ENCODE results near the gene HSPB9. TPM values are rescaled to one million over a fixed set of nuclear protein-coding genes. Genes with fewer than 3 reads are reported as not detected.
"Not testable (repeated sequence)": the region's sequence is repeated elsewhere in the genome, so short reads cannot be mapped to it uniquely, and the experiment has no call there.

Gene HSPB9
- polyA plus RNA-seq, 1 experiment, result not detected

- Histone ChIP-seq H3K4me3 (ENCODE audit: low read depth, low read length) (no peak overlapping the region), H3K27me3 (ENCODE audit: control insufficient read depth, insufficient read depth, low read length) (no peaks in the 10 kb centered on the region), H3K36me3 (ENCODE audit: control insufficient read depth, insufficient read depth, low read length) (peaks cover 1% of the 10 kb centered on the region; the same call in 1 of the 2 replicates)
- ChIA-PET CTCF (interaction anchor here (0.7 to 3.0 kb wide), 6 partner anchors 8 to 116 kb away, joined by 3 to 8 read pairs (median 6); partner anchors contain the start of genes KCNH4 and NKIRAS2), POLR2A (no interaction called here)
- DNase-seq (ENCODE audit: low read depth), result no peak
- no peak for TF ChIP-seq CTCF (IDR thresholded peaks at IDR 0.05; ENCODE audit: insufficient read depth, low read depth, low read length)
Measured at GRCh38 chr17:42135664-42136653, 13.4 kb downstream of the HSPB9 start.

GRCh38 chr17:42136654-42137051, 14.0 kb downstream of the HSPB9 start:
- DNase-seq (ENCODE audit: low read depth), result no peak
- Histone ChIP-seq H3K4me3 (ENCODE audit: low read depth, low read length) (no peak overlapping the region), H3K27me3 (ENCODE audit: control insufficient read depth, insufficient read depth, low read length) (no peaks in the 10 kb centered on the region), H3K36me3 (ENCODE audit: control insufficient read depth, insufficient read depth, low read length) (peaks cover 1% of the 10 kb centered on the region; the same call in 1 of the 2 replicates)
- ChIA-PET CTCF (interaction anchor here (0.8 to 3.0 kb wide), 8 partner anchors 16 to 117 kb away, joined by 3 to 8 read pairs (median 4); partner anchors contain the start of genes KCNH4 and NKIRAS2), POLR2A (no interaction called here)
- no peak for TF ChIP-seq CTCF (IDR thresholded peaks at IDR 0.05; ENCODE audit: insufficient read depth, low read depth, low read length)

- ChIA-PET CTCF (interaction anchor here (0.8 kb wide), 1 partner anchor 18 kb away, joined by 7 read pairs; no protein-coding TSS in a partner anchor), POLR2A (no interaction called here)
- Histone ChIP-seq H3K36me3 (ENCODE audit: control insufficient read depth, insufficient read depth, low read length) (peaks cover 1% of the 10 kb centered on the region; the same call in 1 of the 2 replicates), H3K4me3 (ENCODE audit: low read depth, low read length) (no peak overlapping the region), H3K27me3 (ENCODE audit: control insufficient read depth, insufficient read depth, low read length) (no peaks in the 10 kb centered on the region)
- no peak for TF ChIP-seq CTCF (IDR thresholded peaks at IDR 0.05; ENCODE audit: insufficient read depth, low read depth, low read length)
- DNase-seq (ENCODE audit: low read depth), result no peak
Measured at GRCh38 chr17:42138749-42139492, 16.3 kb downstream of the HSPB9 start.

- POLR2A ChIA-PET; H3K4me3 ChIP-seq (ENCODE audit: low read depth, low read length); CTCF ChIA-PET: not testable (repeated sequence)
Measured at GRCh38 chr17:42140690-42141089, 18.1 kb downstream of the HSPB9 start.

DNA sequence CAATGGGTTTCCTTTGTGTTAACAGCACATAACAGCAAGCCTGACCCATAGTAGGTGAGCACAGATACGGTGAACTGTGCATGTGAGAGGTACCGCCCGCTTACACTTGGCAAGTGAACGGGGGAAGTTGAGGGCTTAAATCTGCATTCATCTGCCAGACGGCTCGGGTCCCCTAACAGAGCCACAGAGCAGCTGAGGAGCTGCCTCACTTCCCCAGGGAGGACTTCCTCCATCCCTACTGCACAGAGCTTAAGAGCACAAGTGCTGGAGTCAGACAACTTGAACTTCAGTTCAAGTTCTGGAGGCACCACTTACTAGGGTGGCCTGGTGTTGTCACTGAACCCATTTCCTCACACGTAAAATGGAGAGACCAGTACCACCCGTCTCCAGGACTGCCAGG, 18.8 kb downstream of the HSPB9 start:
- TF ChIP-seq CTCF (IDR thresholded peaks at IDR 0.05; ENCODE audit: insufficient read depth, low read depth, low read length), result no peak
- no peaks in the 10 kb centered on the region for H3K27me3 ChIP-seq (ENCODE audit: control insufficient read depth, insufficient read depth, low read length)
- no peak for DNase-seq (ENCODE audit: low read depth)
- peaks cover 3% of the 10 kb centered on the region; the same call in 1 of the 2 replicates for H3K36me3 ChIP-seq (ENCODE audit: control insufficient read depth, insufficient read depth, low read length)
- ChIA-PET CTCF (no interaction called here), POLR2A (no interaction called here)
- H3K4me3 ChIP-seq (ENCODE audit: low read depth, low read length), result no peak overlapping the region

More at GRCh38 chr17:42140690-42141089, 18.1 kb downstream of the HSPB9 start:
- not testable (repeated sequence) for H3K27me3 ChIP-seq (ENCODE audit: control insufficient read depth, insufficient read depth, low read length); DNase-seq (ENCODE audit: low read depth); H3K36me3 ChIP-seq (ENCODE audit: control insufficient read depth, insufficient read depth, low read length)
